Superior temporal gyrus (tissue), 1 donor: ENCODE data around the gene KIF7.
"Not testable (repeated sequence)": the region's sequence is repeated elsewhere in the genome, so short reads cannot be mapped to it uniquely, and the experiment has no call there.

ENCODE experiments used
- DNase-seq: peaks from one replicate; pipeline ENCODE4 v3.0.0-alpha.2; 2016; ENCODE audit errors: extremely low spot score

KIF7 gene

DNA sequence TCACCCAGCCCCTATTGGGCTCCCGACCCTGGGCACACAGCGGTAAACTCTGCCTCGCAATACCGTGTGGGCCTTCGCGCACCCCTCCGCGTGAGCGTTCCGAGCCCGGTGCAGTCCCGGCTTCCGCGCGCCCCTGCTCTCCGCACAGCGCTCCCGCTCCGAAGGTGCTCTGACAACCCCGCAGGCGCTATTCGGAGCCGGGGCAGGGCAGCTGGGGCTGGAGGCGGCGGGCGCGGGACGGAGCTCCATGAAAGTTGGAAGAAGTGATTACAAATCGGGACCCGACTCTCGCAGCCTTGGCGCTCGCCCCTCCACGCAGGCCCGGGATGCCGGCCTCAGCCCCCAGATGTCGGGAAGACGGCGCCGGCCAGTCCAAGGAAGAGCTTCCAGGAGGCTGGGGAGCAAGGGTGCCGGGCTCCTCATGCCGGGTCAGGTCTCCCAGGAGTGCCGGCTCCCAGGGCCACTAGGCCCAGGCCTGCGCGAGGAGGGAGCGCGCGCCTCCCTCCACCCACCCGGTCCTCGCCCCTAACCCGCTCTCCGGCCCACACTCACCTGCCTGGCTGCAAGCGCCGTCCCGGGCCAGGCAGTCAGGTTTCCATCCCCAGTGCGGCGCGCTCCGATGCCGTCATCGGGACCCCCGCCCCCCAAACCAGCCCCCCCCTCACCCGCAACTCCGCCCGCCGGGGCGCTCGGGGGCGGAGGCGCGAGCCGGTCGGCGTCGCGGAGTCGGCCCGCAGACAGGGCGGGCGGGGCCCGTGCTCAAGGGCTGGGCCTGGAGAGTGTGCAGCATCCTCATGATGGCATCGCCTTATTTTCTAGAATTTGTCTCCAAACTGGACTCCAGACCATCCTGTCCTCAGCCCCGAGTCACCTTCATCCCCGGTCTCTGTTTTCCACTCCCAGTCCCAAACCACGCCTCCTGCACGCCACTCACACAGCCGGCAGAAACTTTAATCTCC is at the start of gene KIF7:
Gene KIF7, minus strand, starts transcription at position 621 of the 959 bp plus-strand sequence. CDS start 2,537 bp downstream, outside the sequence.
- no peak for DNase-seq

DNA sequence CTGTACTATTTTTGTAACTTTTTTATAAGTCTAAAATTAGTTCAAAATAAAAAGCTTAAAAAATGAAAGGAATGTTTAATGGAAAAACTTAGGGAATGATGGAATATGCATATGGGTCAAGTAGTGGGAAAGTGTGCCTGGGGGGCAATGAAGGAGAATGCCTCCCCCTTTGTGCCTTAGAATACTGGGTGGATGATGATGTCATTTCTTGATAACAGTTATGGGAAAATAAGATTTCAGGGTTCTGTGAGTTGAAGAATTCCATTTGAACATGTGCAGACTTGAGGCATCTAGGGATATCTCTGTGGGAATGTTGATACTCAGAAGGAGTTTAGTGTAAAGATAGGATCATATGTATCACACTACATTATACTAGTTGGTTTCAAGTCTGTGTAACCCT is 49.1 kb upstream of the KIF7 start:
- no peak for DNase-seq

- DNase-seq = no peak
These were observed 39.9 kb upstream of the KIF7 start for GRCh38 chr15:89695198-89695597.

- no peak for DNase-seq
These were observed 38.4 kb upstream of the KIF7 start for GRCh38 chr15:89693696-89694095.

DNA sequence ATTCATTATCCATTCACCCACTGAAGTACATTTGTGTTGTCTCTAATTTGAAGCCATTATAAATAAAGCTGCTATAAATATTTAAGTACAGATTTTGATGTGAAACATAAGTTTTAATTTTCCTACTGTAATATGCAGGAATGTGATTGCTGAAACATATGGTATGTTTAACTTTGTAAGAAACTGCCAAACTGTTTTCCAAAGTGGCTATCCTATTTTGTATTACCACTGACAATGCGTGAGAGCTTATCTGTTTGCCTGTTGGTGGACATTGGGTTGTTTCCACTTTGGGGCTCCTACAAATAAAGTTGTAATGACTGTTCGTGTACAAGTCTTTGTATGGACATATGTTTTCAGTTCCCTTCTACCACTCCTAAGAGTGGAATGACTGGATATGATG is 37.8 kb upstream of the KIF7 start:
- DNase-seq = no peak

- peak; percentile 73 for DNase-seq
These were observed 35.3 kb upstream of the KIF7 start, which contains the start of the genes PEX11A and WDR93 for GRCh38 chr15:89690276-89691218. Gene PEX11A (minus strand): TSS chr15:89690754. CDS start chr15:89690632, 122 bp downstream. Gene WDR93 (plus strand): TSS chr15:89690811. CDS start chr15:89701747, 10,936 bp downstream.

DNA sequence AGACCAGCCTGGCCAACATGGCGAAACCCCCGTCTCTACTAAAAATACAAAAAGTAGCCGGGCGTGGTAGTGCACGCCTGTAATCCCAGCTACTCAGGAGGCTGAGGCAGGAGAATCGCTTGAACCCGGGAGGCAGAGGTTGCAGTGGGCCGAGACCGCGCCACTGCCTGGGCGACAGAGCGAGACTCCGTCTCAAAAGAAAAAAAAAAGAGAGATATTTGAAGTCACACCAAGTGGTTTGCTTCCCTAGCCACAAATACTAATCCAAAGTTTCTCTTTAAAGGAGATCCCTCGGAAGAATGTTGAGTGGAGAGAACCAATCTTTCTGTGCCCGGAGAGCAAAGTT is 34.6 kb upstream of the KIF7 start:
- not testable (repeated sequence) for DNase-seq

DNA sequence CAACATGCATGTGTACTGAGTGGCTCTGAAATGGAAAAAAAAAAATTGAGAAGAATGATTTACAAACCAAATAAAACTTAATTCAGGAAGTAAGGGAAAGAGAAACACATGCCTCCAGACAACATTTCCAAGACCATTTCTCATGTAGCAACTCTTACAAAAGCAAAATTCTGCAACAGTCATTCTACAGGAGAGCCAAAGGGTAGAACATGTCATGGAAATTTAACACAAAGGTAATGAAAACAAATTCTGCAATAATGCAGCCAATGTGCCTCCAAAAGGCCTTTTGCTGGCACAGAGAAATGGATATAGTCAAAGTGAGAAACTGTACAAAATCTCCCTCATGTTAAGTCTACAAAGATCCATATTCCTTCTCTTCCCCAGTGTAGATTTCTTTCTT is 31.3 kb upstream of the KIF7 start:
- no peak for DNase-seq

- DNase-seq = no peak
These were observed 30.7 kb upstream of the KIF7 start for GRCh38 chr15:89685995-89686394.

DNA sequence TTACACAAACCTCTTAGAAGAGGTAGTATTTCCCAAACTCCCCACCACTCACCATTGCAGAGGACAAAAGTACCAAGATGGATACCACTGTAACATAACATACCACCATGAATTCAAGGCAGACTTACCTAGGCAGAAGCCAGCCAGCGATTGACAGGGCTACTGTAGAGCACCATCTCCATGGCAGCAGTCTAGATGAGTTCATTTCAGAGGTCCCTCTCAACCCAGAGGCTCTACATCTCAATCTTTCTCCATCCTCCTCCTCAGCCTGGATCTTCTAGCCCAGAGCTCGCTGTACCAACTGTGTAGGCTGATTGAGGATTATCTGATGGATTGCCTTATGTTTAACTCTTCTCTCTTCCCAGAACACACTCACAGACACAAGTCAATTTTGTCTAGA is 25.9 kb upstream of the KIF7 start:
- no peak for DNase-seq

GRCh38 chr15:89680282-89680873 is 25.1 kb upstream of the KIF7 start:
- peak; percentile 26 for DNase-seq

GRCh38 chr15:89679212-89679611 is 23.9 kb upstream of the KIF7 start, which contains the start of gene PLIN1:
Gene PLIN1 (minus strand): TSS chr15:89679367. CDS start chr15:89677489, 1,878 bp downstream.
- DNase-seq = no peak

DNA sequence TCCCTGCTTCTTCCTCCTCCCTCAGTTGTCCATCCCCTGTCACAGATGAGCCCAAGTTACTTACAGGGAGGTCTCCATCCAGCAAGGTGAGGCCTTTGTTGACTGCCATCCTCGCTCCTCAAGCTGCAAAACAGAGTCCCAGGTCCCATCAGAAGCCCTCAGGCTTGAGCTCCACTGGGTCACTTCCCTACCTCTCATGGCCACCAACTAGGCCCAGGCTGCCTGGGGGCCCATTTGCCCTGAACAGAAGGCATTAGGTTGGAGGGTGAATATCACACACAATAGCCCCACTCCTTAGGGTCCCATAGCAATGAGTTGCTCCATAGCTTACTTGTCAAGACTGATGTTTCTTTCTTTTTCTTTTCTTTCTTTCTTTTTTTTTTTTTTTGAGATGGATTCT is 22.1 kb upstream of the KIF7 start:
- DNase-seq = no peak

DNA sequence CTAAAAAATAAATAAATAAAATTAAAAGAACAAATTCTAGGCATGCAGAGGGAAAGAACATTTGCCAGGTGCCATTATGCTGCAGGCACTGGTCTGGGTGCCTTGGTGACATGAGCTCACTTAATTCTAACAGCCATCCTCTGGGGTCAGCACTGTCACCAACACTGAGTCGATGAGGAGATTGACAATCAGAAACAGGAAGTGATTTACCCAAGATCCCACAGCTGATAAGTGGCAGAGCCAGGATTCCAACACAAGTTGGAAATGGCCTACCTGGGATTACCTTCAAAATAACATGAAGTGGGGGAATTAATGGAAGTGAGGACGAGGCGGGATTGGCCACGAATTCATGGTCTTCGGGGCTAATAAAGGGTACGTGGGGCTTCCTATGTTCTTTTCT is 20.3 kb upstream of the KIF7 start:
- DNase-seq = no peak

GRCh38 chr15:89674526-89674925 is 19.3 kb upstream of the KIF7 start:
- DNase-seq = no peak

DNA sequence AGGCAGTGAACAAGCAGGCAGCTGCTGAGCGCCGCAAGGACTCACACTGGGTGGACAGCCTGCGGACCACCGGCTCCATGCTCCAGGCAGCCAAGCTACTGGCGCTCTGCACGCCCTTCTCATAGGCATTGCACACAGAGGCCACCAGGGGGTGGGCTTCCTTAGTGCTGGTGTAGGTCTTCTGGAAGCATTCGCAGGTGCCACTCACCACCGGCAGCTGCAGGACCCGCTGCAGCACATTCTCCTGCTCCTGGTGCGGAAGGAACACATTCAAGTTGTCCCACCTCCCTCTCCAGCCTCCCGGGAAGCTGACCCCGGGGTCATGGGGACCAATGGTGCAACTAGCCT is 17.9 kb upstream of the KIF7 start:
- DNase-seq = no peak

DNA sequence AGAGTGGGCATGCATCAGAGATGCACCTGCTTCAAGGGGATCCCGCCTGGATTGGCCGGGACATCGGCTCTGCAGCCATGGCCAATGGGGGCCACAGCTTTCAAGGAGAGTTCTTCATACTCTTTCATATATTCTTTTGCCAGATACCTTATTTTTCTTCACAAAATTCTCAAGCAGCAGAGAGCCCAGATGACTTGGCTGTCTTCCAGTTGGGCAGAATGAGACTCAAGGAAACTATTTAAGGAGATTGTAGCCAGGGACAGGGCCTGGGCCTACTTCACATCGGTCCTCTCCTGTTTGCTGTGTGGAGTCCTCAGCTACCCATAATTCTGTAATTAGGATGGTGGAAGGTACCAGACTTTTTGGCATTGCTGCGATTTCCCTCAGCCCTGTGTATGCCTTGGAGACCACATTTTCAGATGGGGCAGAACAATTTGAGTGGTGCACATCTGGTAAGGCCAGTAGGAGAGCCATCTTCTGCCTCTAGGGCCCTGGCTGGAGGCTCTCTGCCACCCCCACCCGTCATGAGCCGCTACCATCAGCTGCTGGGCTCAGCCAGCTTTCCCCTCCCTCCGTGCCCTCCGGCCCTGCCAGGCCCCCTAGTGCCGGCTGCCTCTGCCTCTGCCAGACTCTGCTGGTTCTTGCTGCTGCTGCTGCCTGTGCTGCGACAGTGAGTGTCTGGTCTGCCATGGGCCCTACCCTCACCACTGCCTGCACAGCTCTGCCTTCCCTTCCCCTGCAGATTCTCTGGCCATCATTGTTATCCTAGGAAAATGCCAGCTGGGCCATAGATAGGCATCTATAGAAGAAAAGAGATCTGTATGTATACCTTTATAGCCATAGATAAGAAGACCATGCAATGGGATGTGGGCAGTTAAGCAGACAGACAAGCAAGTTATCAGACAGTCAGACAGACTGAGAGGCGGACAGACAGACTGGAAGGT is 17.2 kb upstream of the KIF7 start:
- DNase-seq = peak; percentile 26

DNA sequence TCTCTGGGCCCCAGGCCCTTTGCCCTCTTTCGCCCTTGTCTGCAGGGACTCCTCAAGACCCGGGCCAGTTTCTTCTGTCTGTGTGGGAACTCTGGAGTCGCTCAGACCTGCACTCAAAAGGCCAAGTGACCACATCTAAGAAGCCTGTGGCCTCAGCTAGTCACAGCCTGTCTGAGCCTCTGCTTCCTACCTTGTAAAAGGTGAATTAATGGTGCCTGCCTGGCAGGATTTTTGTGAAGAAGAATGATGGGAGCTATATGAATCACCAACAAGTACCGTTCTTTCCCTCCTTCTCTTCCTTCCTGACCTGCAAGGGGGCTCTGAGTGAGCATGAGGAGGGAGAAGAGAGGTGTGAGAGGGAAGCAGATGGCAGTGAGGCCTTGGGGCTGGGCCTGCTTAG is 16.4 kb upstream of the KIF7 start:
- no peak for DNase-seq

GRCh38 chr15:89670971-89671560 is 15.8 kb upstream of the KIF7 start:
- DNase-seq = no peak

- DNase-seq = no peak
These were observed 14.7 kb upstream of the KIF7 start for GRCh38 chr15:89669941-89670340.
